Coronary artery (tissue), 2 donors: ENCODE data around the gene GRK5.

Source experiments
- DNase-seq: peaks from one replicate; pipeline ENCODE4 v3.0.0-alpha.2; 2017; ENCODE audit warnings: low spot score
- H3K27ac ChIP-seq, 2 donors: fragments of 200-600 bp; sonication (generic); one replicate each; pipeline ENCODE4 v1.5.1; 2016 to 2019
- H3K4me3 ChIP-seq: fragments of 200-600 bp; sonication (generic); 2 replicates; pipeline ENCODE4 v1.5.1; 2016; ENCODE audit warnings: mild to moderate bottlenecking, moderate library complexity
- CTCF ChIP-seq: fragments of 200-600 bp; sonication (generic); IDR thresholded peaks from one replicate; pipeline ENCODE4 v1.5.1; 2019; ENCODE audit warnings: antibody characterized with exemption

Gene GRK5

GRCh38 chr10:119495021-119495505 is 287.7 kb downstream of the GRK5 start:
- peak overlapping the region in 1 of 2 donors; percentile 8 for H3K27ac ChIP-seq
- no peak for DNase-seq
- no peak for TF ChIP-seq CTCF
- no peak overlapping the region for H3K4me3 ChIP-seq

GRCh38 chr10:119495545-119495944 is 288.2 kb downstream of the GRK5 start:
- Histone ChIP-seq H3K27ac (no peak overlapping the region), H3K4me3 (no peak overlapping the region)
- no peak for TF ChIP-seq CTCF
- DNase-seq: no peak

- H3K4me3 ChIP-seq: no peak overlapping the region
- TF ChIP-seq CTCF: no peak
- DNase-seq: no peak
- H3K27ac ChIP-seq: no peak overlapping the region
These were observed 288.9 kb downstream of the GRK5 start for GRCh38 chr10:119496273-119496672.

- no peak overlapping the region for H3K27ac ChIP-seq
These were observed 289.9 kb downstream of the GRK5 start for GRCh38 chr10:119497243-119497642.

GRCh38 chr10:119498889-119499676 is 291.7 kb downstream of the GRK5 start:
- Histone ChIP-seq H3K27ac (no peak overlapping the region), H3K4me3 (no peak overlapping the region)
- DNase-seq: no peak
- no peak for TF ChIP-seq CTCF

More at GRCh38 chr10:119497243-119497642, 289.9 kb downstream of the GRK5 start:
- H3K4me3 ChIP-seq: no peak overlapping the region
- no peak for TF ChIP-seq CTCF
- no peak for DNase-seq

- DNase-seq: no peak
- no peak overlapping the region for H3K27ac ChIP-seq
- no peak overlapping the region for H3K4me3 ChIP-seq
- TF ChIP-seq CTCF: no peak
These were observed 292.3 kb downstream of the GRK5 start for GRCh38 chr10:119499677-119500002.

- no peak for DNase-seq
- TF ChIP-seq CTCF: no peak
- H3K27ac ChIP-seq: no peak overlapping the region
- no peak overlapping the region for H3K4me3 ChIP-seq
These were observed 292.9 kb downstream of the GRK5 start for GRCh38 chr10:119500123-119500795.
